MCF 10A (cell line): Measurements from ENCODE around the gene TMCC2. TPM values are rescaled to one million over a fixed set of nuclear protein-coding genes. Genes with fewer than 3 reads are reported as not detected.

Source experiments
- BruUV-seq: library from RNA; stranded (reverse); fragments of 400-500 nt; replicated peaks from 2 replicates; lab custom pipeline; 2021; lab: Mats Ljungman, UMichigan
- CTCF ChIA-PET: fragments of 300-600 bp; sonication (Branson Sonifier 250); formaldehyde crosslinking; extraction: SDS; loops from one replicate; lab custom pipeline; 2021; ENCODE audit warnings: antibody characterized with exemption, inconsistent platforms; lab: Yijun Ruan, JAX
- POLR2A ChIA-PET: fragments of 300-600, 350-650 bp; sonication (Branson Sonifier 250); formaldehyde crosslinking; extraction: SDS; loops from one replicate; lab custom pipeline; 2020; ENCODE audit warnings: antibody characterized with exemption, inconsistent platforms; lab: Yijun Ruan, JAX
- DNase-seq: peaks from one replicate; pipeline ENCODE4 v3.0.0-alpha.2; 2018; ENCODE audit not compliant: unreplicated experiment
- H3K27ac Mint-ChIP-seq: one replicate; pipeline ENCODE4 v1.8.0; 2022; ENCODE audit warnings: mild to moderate bottlenecking, low read depth, mixed read lengths; ENCODE audit not compliant: unreplicated experiment
- H3K27me3 Mint-ChIP-seq: one replicate; pipeline ENCODE4 v1.8.0; 2022; ENCODE audit warnings: mixed read lengths; ENCODE audit not compliant: insufficient read depth, unreplicated experiment
- H3K36me3 Mint-ChIP-seq: one replicate; pipeline ENCODE4 v1.8.0; 2022; ENCODE audit warnings: mild to moderate bottlenecking, moderate library complexity, mixed read lengths; ENCODE audit not compliant: insufficient read depth, unreplicated experiment
- H3K4me1 Mint-ChIP-seq: one replicate; pipeline ENCODE4 v1.8.0; 2022; ENCODE audit warnings: mixed read lengths; ENCODE audit not compliant: insufficient read depth, unreplicated experiment
- H3K4me3 Mint-ChIP-seq: one replicate; pipeline ENCODE4 v1.8.0; 2022; ENCODE audit warnings: mild to moderate bottlenecking, moderate library complexity, mixed read lengths; ENCODE audit not compliant: unreplicated experiment
- H3K9me3 Mint-ChIP-seq: one replicate; pipeline ENCODE4 v1.8.0; 2022; ENCODE audit warnings: mixed read lengths; ENCODE audit not compliant: unreplicated experiment
- intact Hi-C: fragments of 100-400 bp; cut with micrococcal nuclease; formaldehyde crosslinking; loops from 2 replicates; pipeline ENCODE4 v1.14.1; 2022
- total RNA-seq: library from RNA; stranded (reverse); gene quantifications from 2 replicates; pipeline ENCODE4 v1.2.3, GENCODE V29; 2022
- TF ChIP-seq, protein P1 (sequence below): fragments of 200-600 bp; IDR thresholded peaks from one replicate; pipeline ENCODE4 v1.8.0; 2022; ENCODE audit warnings: antibody characterized with exemption, mild to moderate bottlenecking; ENCODE audit not compliant: unreplicated experiment

Gene TMCC2
- total RNA-seq, 1 experiment from 2014 or later = 0.79 TPM

DNA sequence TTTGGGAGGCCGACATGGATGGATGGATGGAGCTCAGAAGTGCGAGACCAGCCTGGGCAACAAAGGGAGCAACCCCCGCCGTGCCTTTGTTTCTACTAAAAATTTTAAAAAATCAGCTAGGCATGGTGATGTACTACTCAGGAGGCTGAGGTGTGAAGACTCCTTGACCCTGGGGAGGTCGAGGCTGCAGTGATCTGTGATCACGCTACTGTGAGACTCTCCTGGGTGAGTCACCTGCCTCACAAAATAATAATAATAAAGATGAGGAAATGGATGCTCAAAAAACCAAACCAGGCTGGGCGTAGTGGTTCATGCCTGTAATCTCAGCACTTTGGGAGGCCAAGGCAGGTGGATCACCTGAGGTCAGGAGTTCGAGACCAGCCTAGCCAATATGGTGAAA lies 35.5 kb upstream of the TMCC2 start:
- no peak overlapping the region for H3K27ac Mint-ChIP-seq
- no TSS peak for BruUV-seq
- peaks cover 23% of the 10 kb centered on the region for H3K4me1 Mint-ChIP-seq

DNA sequence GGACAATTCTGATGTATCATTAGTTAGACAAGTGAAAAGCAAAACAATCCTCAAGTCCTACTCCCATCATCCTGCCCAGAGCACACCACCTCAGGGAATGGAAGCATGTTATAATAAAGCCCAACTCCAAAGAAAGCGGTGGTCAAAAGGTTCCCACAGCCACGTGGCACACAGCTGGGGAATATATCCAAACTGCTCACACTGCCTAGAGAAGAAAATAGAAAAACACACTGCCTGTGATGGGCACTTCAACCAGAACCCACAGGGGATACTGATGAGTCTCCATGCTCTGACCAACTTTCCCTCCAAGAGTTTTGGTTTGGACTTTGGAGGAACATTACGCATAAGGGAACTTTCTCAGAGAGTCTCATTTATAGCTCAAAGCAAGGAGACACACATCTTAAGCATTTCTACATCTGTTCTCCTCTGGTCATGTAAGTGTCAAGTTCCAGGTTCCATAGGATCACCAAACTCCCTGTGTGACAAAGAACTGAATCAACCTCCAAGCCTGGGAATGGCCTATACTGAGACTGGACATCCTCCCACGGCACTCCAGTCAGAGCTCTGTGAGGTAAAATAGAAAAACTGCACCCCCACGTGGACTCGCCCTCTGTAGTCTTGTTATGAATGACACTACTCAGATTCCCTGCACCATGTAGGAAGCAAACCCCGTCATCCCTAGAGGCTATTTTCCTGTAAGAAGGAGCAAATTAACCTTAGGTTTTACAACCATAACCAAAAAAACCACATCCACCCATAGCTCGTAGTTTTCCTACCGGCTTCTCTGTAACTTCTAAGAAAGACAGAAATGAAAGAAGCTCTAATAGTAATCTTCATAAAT lies 28.4 kb upstream of the TMCC2 start:
- POLR2A ChIA-PET = interaction anchor here (0.6 to 2.2 kb wide), 7 partner anchors 11 to 830 kb away, joined by 3 to 26 read pairs (median 3); partner anchors contain the start of gene DSTYK
- no peak overlapping the region for H3K27ac Mint-ChIP-seq
- no peaks in the 10 kb centered on the region for H3K36me3 Mint-ChIP-seq
- H3K4me3 Mint-ChIP-seq = no peak overlapping the region
- no TSS peak for BruUV-seq
- H3K9me3 Mint-ChIP-seq = no peaks in the 10 kb centered on the region
- H3K27me3 Mint-ChIP-seq = no peaks in the 10 kb centered on the region
- DNase-seq = no peak
- intact Hi-C loops = no loop called here
- TF ChIP-seq, protein P1, sequence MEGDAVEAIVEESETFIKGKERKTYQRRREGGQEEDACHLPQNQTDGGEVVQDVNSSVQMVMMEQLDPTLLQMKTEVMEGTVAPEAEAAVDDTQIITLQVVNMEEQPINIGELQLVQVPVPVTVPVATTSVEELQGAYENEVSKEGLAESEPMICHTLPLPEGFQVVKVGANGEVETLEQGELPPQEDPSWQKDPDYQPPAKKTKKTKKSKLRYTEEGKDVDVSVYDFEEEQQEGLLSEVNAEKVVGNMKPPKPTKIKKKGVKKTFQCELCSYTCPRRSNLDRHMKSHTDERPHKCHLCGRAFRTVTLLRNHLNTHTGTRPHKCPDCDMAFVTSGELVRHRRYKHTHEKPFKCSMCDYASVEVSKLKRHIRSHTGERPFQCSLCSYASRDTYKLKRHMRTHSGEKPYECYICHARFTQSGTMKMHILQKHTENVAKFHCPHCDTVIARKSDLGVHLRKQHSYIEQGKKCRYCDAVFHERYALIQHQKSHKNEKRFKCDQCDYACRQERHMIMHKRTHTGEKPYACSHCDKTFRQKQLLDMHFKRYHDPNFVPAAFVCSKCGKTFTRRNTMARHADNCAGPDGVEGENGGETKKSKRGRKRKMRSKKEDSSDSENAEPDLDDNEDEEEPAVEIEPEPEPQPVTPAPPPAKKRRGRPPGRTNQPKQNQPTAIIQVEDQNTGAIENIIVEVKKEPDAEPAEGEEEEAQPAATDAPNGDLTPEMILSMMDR = no peak
- H3K4me1 Mint-ChIP-seq = peaks cover 17% of the 10 kb centered on the region
- CTCF ChIA-PET = interaction anchor here (0.6 to 2.7 kb wide), 11 partner anchors 8 to 327 kb away, joined by 3 to 12 read pairs (median 4); no protein-coding TSS in a partner anchor

More for the DNA sequence above, 35.5 kb upstream of the TMCC2 start:
- ChIA-PET CTCF (interaction anchor here (1.0 to 1.5 kb wide), 4 partner anchors 36 to 81 kb away, joined by 3 to 7 read pairs (median 4); partner anchors contain the start of gene TMCC2), POLR2A (interaction anchor here (0.5 to 2.0 kb wide), 4 partner anchors 8 to 44 kb away, joined by 3 to 4 read pairs (median 4); partner anchors contain the start of gene DSTYK)
- Mint-ChIP-seq H3K36me3 (no peaks in the 10 kb centered on the region), H3K4me3 (no peak overlapping the region), H3K9me3 (no peaks in the 10 kb centered on the region), H3K27me3 (no peaks in the 10 kb centered on the region)
- intact Hi-C loops = no loop called here
- TF ChIP-seq, protein P1 = no peak
- DNase-seq = no peak

GRCh38 chr1:205199931-205200299 lies 27.8 kb upstream of the TMCC2 start:
- TF ChIP-seq, protein P1 = no peak
- Mint-ChIP-seq H3K4me3 (no peak overlapping the region), H3K9me3 (no peaks in the 10 kb centered on the region), H3K36me3 (no peaks in the 10 kb centered on the region), H3K27me3 (no peaks in the 10 kb centered on the region), H3K27ac (no peak overlapping the region), H3K4me1 (peaks cover 23% of the 10 kb centered on the region)
- no TSS peak for BruUV-seq
- intact Hi-C loops = no loop called here
- ChIA-PET POLR2A (interaction anchor here (0.6 to 2.2 kb wide), 6 partner anchors 10 to 829 kb away, joined by 3 to 26 read pairs (median 4); partner anchors contain the start of gene DSTYK), CTCF (interaction anchor here (0.7 to 2.7 kb wide), 8 partner anchors 9 to 327 kb away, joined by 3 to 12 read pairs (median 4); no protein-coding TSS in a partner anchor)
- no peak for DNase-seq

DNA sequence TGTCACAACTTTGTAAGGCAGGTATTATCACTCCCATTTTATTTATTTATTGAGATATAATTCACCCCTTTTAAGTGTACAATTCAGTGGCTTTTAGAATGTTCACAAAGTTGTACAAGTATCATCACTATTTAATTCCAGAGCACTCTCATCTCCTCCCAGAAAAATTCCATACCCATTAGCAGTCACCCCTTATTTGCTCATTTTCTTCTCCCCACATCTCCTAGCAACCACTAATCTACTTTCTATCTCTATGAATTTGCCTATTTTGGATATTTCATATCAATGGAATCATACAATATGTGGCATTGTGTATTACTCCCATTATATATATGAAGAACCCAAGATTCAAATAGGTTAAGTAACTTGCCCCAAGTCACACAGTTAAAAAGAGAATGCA lies 23.2 kb upstream of the TMCC2 start:
- intact Hi-C loops = no loop called here
- no peak overlapping the region for H3K27ac Mint-ChIP-seq
- peaks cover 20% of the 10 kb centered on the region for H3K4me1 Mint-ChIP-seq
- no peaks in the 10 kb centered on the region for H3K9me3 Mint-ChIP-seq
- BruUV-seq = no TSS peak
- no peak for DNase-seq
- TF ChIP-seq, protein P1 = no peak
- ChIA-PET POLR2A (interaction anchor here (0.6 to 1.3 kb wide), 3 partner anchors 22 to 29 kb away, joined by 3 to 4 read pairs (median 3); no protein-coding TSS in a partner anchor), CTCF (interaction anchor here (0.5 to 1.8 kb wide), 6 partner anchors 24 to 1864 kb away, joined by 3 to 6 read pairs (median 4); no protein-coding TSS in a partner anchor)
- no peaks in the 10 kb centered on the region for H3K27me3 Mint-ChIP-seq
- no peaks in the 10 kb centered on the region for H3K36me3 Mint-ChIP-seq
- H3K4me3 Mint-ChIP-seq = no peak overlapping the region
